Endothelial cell of umbilical vein (primary cell): ENCODE measurements around the gene PRKAR1A. TPM values are rescaled to one million over a fixed set of nuclear protein-coding genes. Genes with fewer than 3 reads are reported as not detected.

Source experiments
- BruUV-seq: library from RNA; stranded (reverse); fragments of 400-500 nt; replicated peaks from 2 replicates; lab custom pipeline; 2021; lab: Mats Ljungman, UMichigan
- CTCF ChIA-PET: fragments of 300-600, 350-600 bp; sonication (Branson Sonifier 250); formaldehyde crosslinking; loops from one replicate; lab custom pipeline; 2021; ENCODE audit warnings: antibody characterized with exemption, inconsistent platforms; lab: Charles Lee
- POLR2A ChIA-PET: fragments of 300-600, 350-600 bp; sonication (Branson Sonifier 250); formaldehyde crosslinking; loops from one replicate; lab custom pipeline; 2021; ENCODE audit warnings: antibody characterized with exemption, inconsistent platforms; lab: Charles Lee
- DNase-seq: peaks from one replicate; pipeline ENCODE4 v3.0.0-alpha.2; 2011; ENCODE audit warnings: low read depth, low spot score
- FAIRE-seq: peaks from 2 replicates; lab custom pipeline; 2011; peaks lifted over from hg19 to GRCh38; lab: Jason Lieb, UNC
- H2AFZ ChIP-seq: 2 replicates; pipeline ENCODE4 v1.6.0; 2012; ENCODE audit warnings: low read depth, low read length, control low read depth, inconsistent platforms
- H3K27ac ChIP-seq: 2 replicates; pipeline ENCODE4 v1.5.1; 2011; ENCODE audit warnings: low read depth, mild to moderate bottlenecking, control low read depth, low read length, moderate library complexity; ENCODE audit not compliant: insufficient read depth
- H3K27me3 ChIP-seq, 2 experiments: 2 replicates each; pipeline versions ENCODE4 v1.6.0 to v1.6.1; 2011; ENCODE audit warnings: low read length in 2 of 2, mixed read lengths in 1 of 2; ENCODE audit not compliant: control insufficient read depth in 2 of 2, insufficient read depth in 2 of 2
- H3K36me3 ChIP-seq, 2 experiments: 2 replicates in 1 of 2; 3 replicates in 1 of 2; pipeline ENCODE4 v1.5.1; 2011; ENCODE audit warnings: low read length in 2 of 2, mild to moderate bottlenecking in 1 of 2, moderate library complexity in 1 of 2; ENCODE audit not compliant: control insufficient read depth in 2 of 2, insufficient read depth in 2 of 2; ENCODE audit errors: extremely low read depth in 1 of 2
- H3K4me1 ChIP-seq: 3 replicates; pipeline ENCODE4 v1.5.1; 2011; ENCODE audit warnings: mild to moderate bottlenecking, low read length; ENCODE audit not compliant: control insufficient read depth, insufficient read depth; ENCODE audit errors: extremely low read depth
- H3K4me2 ChIP-seq: 2 replicates; pipeline ENCODE4 v1.6.1; 2011; ENCODE audit warnings: low read length, control low read depth, mixed read lengths; ENCODE audit not compliant: insufficient read depth
- H3K4me3 ChIP-seq, 3 experiments: fragments of 200-600 bp in 1 of 3; sonication (generic), shearing (Covaris generic) in 1 of 3; replicated peaks in 1 of 3; 2 replicates each; pipeline ENCODE4 v1.5.1; 2011 to 2016; ENCODE audit warnings: control low read depth in 3 of 3, low read length in 3 of 3, mild to moderate bottlenecking in 2 of 3, inconsistent platforms in 1 of 3, low read depth in 1 of 3, moderate library complexity in 1 of 3; ENCODE audit not compliant: insufficient read depth in 1 of 3
- H3K79me2 ChIP-seq: 2 replicates; pipeline ENCODE4 v1.6.0; 2012; ENCODE audit warnings: low read length, inconsistent platforms; ENCODE audit not compliant: control insufficient read depth, insufficient read depth
- H3K9ac ChIP-seq: replicated peaks from 2 replicates; pipeline ENCODE3; 2011; ENCODE audit warnings: low read length, control low read depth; ENCODE audit not compliant: insufficient read depth; ENCODE audit errors: extremely low read depth
- H3K9me1 ChIP-seq: replicated peaks from 3 replicates; pipeline ENCODE4 v1.6.0; 2011; ENCODE audit warnings: mild to moderate bottlenecking, low read length; ENCODE audit not compliant: control insufficient read depth, insufficient read depth; ENCODE audit errors: extremely low read depth
- H3K9me3 ChIP-seq: replicated peaks from 2 replicates; pipeline ENCODE4 v1.5.1; 2012; ENCODE audit warnings: low read length, inconsistent platforms; ENCODE audit not compliant: control insufficient read depth, insufficient read depth
- H4K20me1 ChIP-seq: replicated peaks from 2 replicates; pipeline ENCODE3; 2011; ENCODE audit warnings: mild to moderate bottlenecking, low read length; ENCODE audit not compliant: control insufficient read depth, insufficient read depth; ENCODE audit errors: extremely low read depth
- GATA2 ChIP-seq: IDR thresholded peaks from 2 replicates; pipeline ENCODE4 v1.7.0; 2011; ENCODE audit warnings: low read depth, mild to moderate bottlenecking, moderate library complexity, mixed read lengths, low read length; ENCODE audit not compliant: insufficient read length, insufficient read depth
- JUN ChIP-seq: IDR thresholded peaks from 2 replicates; pipeline ENCODE4 v1.6.1; 2011; ENCODE audit warnings: borderline replicate concordance, low read depth; ENCODE audit not compliant: insufficient read length, insufficient read depth
- MAX ChIP-seq: IDR thresholded peaks from 2 replicates; pipeline ENCODE4 v1.6.1; 2011; ENCODE audit not compliant: insufficient read depth, insufficient read length
- MYC ChIP-seq: IDR thresholded peaks from one replicate; pipeline ENCODE4 v1.6.1; 2011; ENCODE audit warnings: mild to moderate bottlenecking, low read depth, low read length
- POLR2A ChIP-seq: IDR thresholded peaks from 2 replicates; pipeline ENCODE4 v1.6.1; 2012; ENCODE audit warnings: low read depth, mild to moderate bottlenecking, control low read depth, low read length
- dilution Hi-C: fragments of 300-500 bp; cut with MboI; formaldehyde crosslinking; loops from one replicate; pipeline ENCODE4 v1.15.0; 2019; ENCODE audit warnings: low sequenced_read_pairs; ENCODE audit not compliant: extremely low pct_ligation_motif_present
- intact Hi-C: fragments of 100-400 bp; cut with micrococcal nuclease; formaldehyde crosslinking; loops from one replicate; pipeline ENCODE4 v1.10.0; 2022
- polyA plus RNA-seq, 4 experiments: library from polyadenylated mRNA; depleted of rRNA in 3 of 4; stranded (reverse) in 3 of 4; unstranded in 1 of 4; fragments of >200 nt; gene quantifications; 2 replicates each; pipeline versions ENCODE4 v1.2.1 to v1.2.3, GENCODE V29; 2011 to 2012; ENCODE audit warnings: missing spikeins in 1 of 4
- total RNA-seq: library from RNA; stranded (reverse); gene quantifications from 2 replicates; pipeline ENCODE4 v1.2.3, GENCODE V29; 2021

PRKAR1A gene
- total and polyA plus RNA-seq, 2 donors (not counting 3 experiments of a cell fraction or from before 2014, with no cell fraction given) = 92.0 to 257 TPM

GRCh38 chr17:68468334-68468733, 43.9 kb upstream of the PRKAR1A start:
- peaks cover 6 to 8% of the 10 kb centered on the region in 2 experiments for H3K27me3 ChIP-seq
- ChIA-PET CTCF (interaction anchor here (0.8 to 4.0 kb wide), 7 partner anchors 10 to 779 kb away, joined by 3 to 17 read pairs (median 5); no protein-coding TSS in a partner anchor), POLR2A (no interaction called here)
- no TSS peak for BruUV-seq
- no peaks in the 10 kb centered on the region for H3K9me1 ChIP-seq
- H3K9me3 ChIP-seq = no peaks in the 10 kb centered on the region
- dilution Hi-C loops (no loop called here), intact Hi-C loops (loop anchor here (5.0 kb wide), 1 partner anchor 779 kb away; no protein-coding TSS in a partner anchor)
- no peaks in the 10 kb centered on the region for H3K79me2 ChIP-seq
- FAIRE-seq (no peak), DNase-seq (no peak)
- no peaks in the 10 kb centered on the region for H3K4me1 ChIP-seq
- H3K4me2 ChIP-seq = no peak overlapping the region
- no peak overlapping the region for H3K9ac ChIP-seq
- no peak overlapping the region for H2AFZ ChIP-seq
- TF ChIP-seq GATA2 = no peak
- TF ChIP-seq JUN = no peak
- TF ChIP-seq POLR2A = no peak
- no peaks in the 10 kb centered on the region for H3K36me3 ChIP-seq
- H3K4me3 ChIP-seq = no peak overlapping the region
- H3K27ac ChIP-seq = no peak overlapping the region
- H4K20me1 ChIP-seq = no peaks in the 10 kb centered on the region

DNA sequence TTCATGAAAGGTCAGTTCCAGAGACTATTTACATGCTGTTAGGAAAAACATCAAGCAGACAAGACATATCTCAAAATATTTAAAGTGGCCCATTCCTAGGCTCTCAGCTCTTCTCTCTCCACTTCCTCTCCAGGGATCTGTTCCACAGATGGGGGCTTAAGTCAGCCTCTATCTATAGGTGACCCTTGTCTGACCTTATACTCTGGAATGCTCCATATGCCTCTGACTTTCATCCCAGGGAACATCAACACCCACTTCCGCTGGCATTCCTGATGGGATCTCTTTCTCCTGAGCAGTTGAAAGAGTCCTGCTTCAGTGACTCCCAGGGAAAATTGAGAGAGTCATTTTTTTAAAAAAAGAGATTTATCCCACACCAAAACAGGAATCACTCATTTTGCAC, 43.4 kb upstream of the PRKAR1A start:
- H3K9me1 ChIP-seq = no peaks in the 10 kb centered on the region
- no peaks in the 10 kb centered on the region for H3K79me2 ChIP-seq
- H3K27me3 ChIP-seq = peaks cover 6 to 8% of the 10 kb centered on the region in 2 experiments
- TF ChIP-seq MAX (no peak), MYC (no peak)
- no peak overlapping the region for H3K9ac ChIP-seq
- no peak overlapping the region for H3K4me3 ChIP-seq
- dilution Hi-C loops (no loop called here), intact Hi-C loops (loop anchor here (5.0 kb wide), 1 partner anchor 779 kb away; no protein-coding TSS in a partner anchor)
- H3K4me1 ChIP-seq = no peaks in the 10 kb centered on the region
- H3K27ac ChIP-seq = no peak overlapping the region
- ChIA-PET POLR2A (no interaction called here), CTCF (interaction anchor here (0.8 to 4.0 kb wide), 6 partner anchors 10 to 778 kb away, joined by 3 to 17 read pairs (median 4); no protein-coding TSS in a partner anchor)
- H2AFZ ChIP-seq = no peak overlapping the region
- BruUV-seq = no TSS peak
- H4K20me1 ChIP-seq = no peaks in the 10 kb centered on the region
- no peak for FAIRE-seq
- no peak overlapping the region for H3K4me2 ChIP-seq
- DNase-seq = no peak
- no peaks in the 10 kb centered on the region for H3K36me3 ChIP-seq
- no peaks in the 10 kb centered on the region for H3K9me3 ChIP-seq
